Measurements from ENCODE around the gene FOXP1. TPM values are rescaled to one million over a fixed set of nuclear protein-coding genes. Genes with fewer than 3 reads are reported as not detected.

The FOXP1 gene
- total and polyA plus RNA-seq, 8 donors = 13.4 to 74.1 (median 44.1) TPM

DNA sequence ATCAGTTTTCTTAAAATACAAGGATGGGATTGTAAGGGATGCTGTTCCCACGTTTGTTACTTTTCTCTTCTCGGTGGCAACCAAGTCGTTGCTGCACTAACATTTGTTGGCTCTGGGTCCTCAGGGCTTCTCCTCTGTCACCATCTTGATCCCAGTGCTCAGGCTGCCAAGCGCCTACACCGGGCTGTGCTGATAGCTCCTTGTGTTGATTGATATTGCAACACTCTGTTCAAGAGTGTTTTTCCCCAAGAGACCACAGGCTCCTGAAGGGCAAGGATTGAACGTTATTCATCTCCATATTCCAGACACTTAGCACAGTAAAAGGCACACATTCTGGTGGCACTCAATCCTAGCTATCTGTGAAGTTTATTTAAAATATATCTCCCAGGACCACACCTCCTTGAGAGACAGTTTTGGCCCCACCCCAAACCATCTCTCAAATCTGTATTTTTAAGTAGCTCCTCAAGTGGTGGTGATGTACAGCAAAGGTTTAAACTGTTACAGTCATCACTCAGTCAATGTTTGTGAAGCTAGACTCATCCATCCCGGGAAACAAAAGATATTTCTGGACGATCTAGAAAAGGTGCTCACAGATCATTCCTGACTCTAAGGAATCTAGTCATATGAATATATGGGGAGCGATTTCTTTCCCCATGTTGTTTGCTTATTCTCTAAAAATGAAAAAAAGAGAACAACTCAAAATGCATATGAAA, 38.5 kb upstream of the FOXP1 start:
- no peaks in the 10 kb centered on the region for H3K9me3 ChIP-seq
- TF ChIP-seq, protein P1, sequence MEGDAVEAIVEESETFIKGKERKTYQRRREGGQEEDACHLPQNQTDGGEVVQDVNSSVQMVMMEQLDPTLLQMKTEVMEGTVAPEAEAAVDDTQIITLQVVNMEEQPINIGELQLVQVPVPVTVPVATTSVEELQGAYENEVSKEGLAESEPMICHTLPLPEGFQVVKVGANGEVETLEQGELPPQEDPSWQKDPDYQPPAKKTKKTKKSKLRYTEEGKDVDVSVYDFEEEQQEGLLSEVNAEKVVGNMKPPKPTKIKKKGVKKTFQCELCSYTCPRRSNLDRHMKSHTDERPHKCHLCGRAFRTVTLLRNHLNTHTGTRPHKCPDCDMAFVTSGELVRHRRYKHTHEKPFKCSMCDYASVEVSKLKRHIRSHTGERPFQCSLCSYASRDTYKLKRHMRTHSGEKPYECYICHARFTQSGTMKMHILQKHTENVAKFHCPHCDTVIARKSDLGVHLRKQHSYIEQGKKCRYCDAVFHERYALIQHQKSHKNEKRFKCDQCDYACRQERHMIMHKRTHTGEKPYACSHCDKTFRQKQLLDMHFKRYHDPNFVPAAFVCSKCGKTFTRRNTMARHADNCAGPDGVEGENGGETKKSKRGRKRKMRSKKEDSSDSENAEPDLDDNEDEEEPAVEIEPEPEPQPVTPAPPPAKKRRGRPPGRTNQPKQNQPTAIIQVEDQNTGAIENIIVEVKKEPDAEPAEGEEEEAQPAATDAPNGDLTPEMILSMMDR (IDR thresholded peaks at IDR 0.05) = no peak
- ATAC-seq (no peak), DNase-seq (no peak), FAIRE-seq (no peak)
- 68 to 73% methylated on average over 9 of the region's 9 CpGs for WGBS, 2 donors
- H3K27ac ChIP-seq = no peak overlapping the region
- no peaks in the 10 kb centered on the region for H3K4me1 ChIP-seq
- no peaks in the 10 kb centered on the region for H3K27me3 ChIP-seq
- H3K36me3 ChIP-seq = no peaks in the 10 kb centered on the region
- H3K4me3 ChIP-seq = no peak overlapping the region
- intact Hi-C loops (cut with DNase I) = no loop called here

DNA sequence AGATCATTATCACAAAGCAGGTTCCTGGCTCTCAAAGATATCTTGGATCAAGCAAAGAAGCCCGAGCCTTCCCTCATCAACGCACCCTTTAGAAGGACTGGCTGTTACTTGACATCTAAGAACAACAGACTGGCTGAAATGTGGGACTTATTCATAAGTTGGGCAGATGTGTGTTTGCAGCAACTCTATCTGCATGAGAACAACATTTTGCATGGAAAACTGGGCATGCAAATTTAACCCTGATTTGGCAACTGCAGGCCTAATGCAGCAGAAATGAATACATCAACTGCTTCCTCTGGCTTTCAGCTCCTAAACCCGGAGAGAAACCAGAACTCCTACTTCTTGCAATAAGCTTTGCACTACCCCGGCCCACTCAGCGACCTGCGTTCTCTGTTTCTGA, 35.0 kb upstream of the FOXP1 start:
- DNase-seq (no peak), ATAC-seq (no peak), FAIRE-seq (no peak)
- intact Hi-C loops (cut with DNase I) = no loop called here
- Histone ChIP-seq H3K4me3 (no peak overlapping the region), H3K4me1 (peaks cover 0 to 10% (median 4%) of the 10 kb centered on the region in 3 donors), H3K36me3 (no peaks in the 10 kb centered on the region), H3K9me3 (no peaks in the 10 kb centered on the region), H3K27ac (no peak overlapping the region), H3K27me3 (no peaks in the 10 kb centered on the region)
- TF ChIP-seq, protein P1 (IDR thresholded peaks at IDR 0.05) = no peak
- 85 to 96% methylated on average over 6 of the region's 6 CpGs for WGBS, 2 donors

GRCh38 chr3:71616571-71617021, 33.1 kb upstream of the FOXP1 start:
- intact Hi-C loops (cut with DNase I) = no loop called here
- 76 to 77% methylated on average over 6 of the region's 6 CpGs for WGBS, 2 donors
- no peaks in the 10 kb centered on the region for H3K36me3 ChIP-seq
- DNase-seq = no peak
- TF ChIP-seq, protein P1 (IDR thresholded peaks at IDR 0.05) = no peak
- no peak overlapping the region for H3K27ac ChIP-seq
- no peaks in the 10 kb centered on the region for H3K9me3 ChIP-seq
- no peak overlapping the region for H3K4me3 ChIP-seq
- peaks cover 0 to 10% (median 4%) of the 10 kb centered on the region in 3 donors for H3K4me1 ChIP-seq
- no peak for FAIRE-seq
- peak in 1 of 4 donors; percentile 20 for ATAC-seq
- no peaks in the 10 kb centered on the region for H3K27me3 ChIP-seq

DNA sequence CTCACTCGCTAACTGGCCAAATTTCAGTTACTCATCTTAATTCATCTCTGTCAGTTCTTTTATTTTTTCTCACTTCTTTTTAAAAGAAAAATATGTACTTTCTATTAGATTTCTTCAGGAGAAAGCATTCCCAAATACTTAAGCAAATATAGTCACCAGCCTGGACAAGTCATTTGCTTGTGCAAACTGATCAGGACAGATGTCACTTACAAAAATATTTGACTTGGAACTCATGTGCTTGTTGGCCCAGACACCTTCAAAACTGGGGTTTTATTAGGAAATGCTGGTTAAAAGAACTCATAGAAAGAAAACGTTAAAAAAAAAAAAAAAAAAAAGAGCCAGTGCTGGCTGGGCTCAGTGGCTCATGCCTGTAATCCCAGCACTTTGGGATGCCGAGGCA, 31.3 kb upstream of the FOXP1 start:
- H3K27me3 ChIP-seq = no peaks in the 10 kb centered on the region
- H3K36me3 ChIP-seq = no peaks in the 10 kb centered on the region
- TF ChIP-seq, protein P1 (IDR thresholded peaks at IDR 0.05) = no peak
- no peaks in the 10 kb centered on the region for H3K9me3 ChIP-seq
- intact Hi-C loops (cut with DNase I) = no loop called here
- H3K27ac ChIP-seq = no peak overlapping the region
- DNase-seq (no peak), ATAC-seq (peak; percentile 65 to 79 (median 72)), FAIRE-seq (no peak)
- no peak overlapping the region for H3K4me3 ChIP-seq
- WGBS, 2 donors = 45 to 50% methylated on average over 3 of the region's 3 CpGs
- peaks cover 0 to 10% (median 4%) of the 10 kb centered on the region in 3 donors for H3K4me1 ChIP-seq

- H3K9me3 ChIP-seq = no peaks in the 10 kb centered on the region
- WGBS, 2 donors = 54 to 58% methylated on average over 5 of the region's 5 CpGs
- peaks cover 0 to 10% (median 4%) of the 10 kb centered on the region in 3 donors for H3K4me1 ChIP-seq
- intact Hi-C loops (cut with DNase I) = no loop called here
- no peak for FAIRE-seq
- no peak overlapping the region for H3K27ac ChIP-seq
- H3K36me3 ChIP-seq = no peaks in the 10 kb centered on the region
- ATAC-seq = peak; percentile 70 to 82 (median 76)
- peak in 3 of 6 donors; percentile 17 to 26 (median 25) for DNase-seq
- H3K27me3 ChIP-seq = no peaks in the 10 kb centered on the region
- no peak overlapping the region for H3K4me3 ChIP-seq
- TF ChIP-seq, protein P1 (IDR thresholded peaks at IDR 0.05) = no peak
Measured at GRCh38 chr3:71614426-71614825, 30.9 kb upstream of the FOXP1 start.
